Activated CD8-positive, alpha-beta T cell treated with anti-CD3 and anti-CD28 coated beads for 36 hours (primary cell): Measurements from ENCODE around the gene RABIF. TPM values are rescaled to one million over a fixed set of nuclear protein-coding genes. Genes with fewer than 3 reads are reported as not detected.

ENCODE experiments used
- ATAC-seq: fragments of 200-7000 bp; cut with Tn5 transposase; one replicate; pipeline ENCODE4 v1.10.0; 2021; ENCODE audit warnings: mild to moderate bottlenecking, moderate library complexity
- CTCF ChIA-PET: fragments of 350-600 bp; sonication (Branson Sonifier 250); formaldehyde crosslinking; loops from one replicate; lab custom pipeline; 2021; ENCODE audit warnings: antibody characterized with exemption; lab: Charles Lee
- POLR2A ChIA-PET: fragments of 350-600 bp; sonication (Branson Sonifier 250); formaldehyde crosslinking; loops from one replicate; lab custom pipeline; 2021; ENCODE audit warnings: antibody characterized with exemption; lab: Charles Lee
- DNase-seq: peaks from one replicate; pipeline ENCODE4 v3.0.0-alpha.2; 2020
- H3K27ac Mint-ChIP-seq: one replicate; pipeline ENCODE4 v1.8.0; 2021; ENCODE audit warnings: mild to moderate bottlenecking, mixed read lengths
- H3K27me3 Mint-ChIP-seq: one replicate; pipeline ENCODE4 v1.8.0; 2021; ENCODE audit warnings: mixed read lengths
- H3K36me3 Mint-ChIP-seq: one replicate; pipeline ENCODE4 v1.8.0; 2021; ENCODE audit warnings: low read depth, mixed read lengths
- H3K4me1 Mint-ChIP-seq: one replicate; pipeline ENCODE4 v1.8.0; 2021; ENCODE audit warnings: low read depth, mixed read lengths
- H3K4me3 Mint-ChIP-seq: one replicate; pipeline ENCODE4 v1.8.0; 2021; ENCODE audit warnings: mild to moderate bottlenecking, moderate library complexity, mixed read lengths
- H3K9me3 Mint-ChIP-seq: one replicate; pipeline ENCODE4 v1.8.0; 2021; ENCODE audit warnings: mixed read lengths
- CTCF ChIP-seq: fragments of 200-600 bp; IDR thresholded peaks from one replicate; pipeline ENCODE4 v1.8.0; 2022; ENCODE audit warnings: antibody characterized with exemption, mild to moderate bottlenecking
- intact Hi-C: fragments of 100-400 bp; cut with micrococcal nuclease; formaldehyde crosslinking; loops from one replicate; pipeline ENCODE4 v1.10.0; 2022
- total RNA-seq, 2 experiments: library from RNA; stranded (reverse); gene quantifications; one replicate each; pipeline ENCODE4 v1.2.3, GENCODE V29; 2021

Gene RABIF
- total RNA-seq, 2 experiments from 2014 or later: 7.0 to 7.1 TPM

GRCh38 chr1:202850593-202851362 lies 38.2 kb downstream of the RABIF start:
- no peak for TF ChIP-seq CTCF
- H3K36me3 Mint-ChIP-seq: no peaks in the 10 kb centered on the region
- POLR2A ChIA-PET: no interaction called here

GRCh38 chr1:202848191-202848542 lies 40.8 kb downstream of the RABIF start:
- H3K9me3 Mint-ChIP-seq: no peaks in the 10 kb centered on the region
- intact Hi-C loops: no loop called here
- peaks cover 6% of the 10 kb centered on the region for H3K4me1 Mint-ChIP-seq
- no peak for TF ChIP-seq CTCF
- H3K27ac Mint-ChIP-seq: no peak overlapping the region
- DNase-seq (peak; percentile 31), ATAC-seq (peak; percentile 78)
- CTCF ChIA-PET: interaction anchor here (1.1 to 2.6 kb wide), 3 partner anchors 15 to 151 kb away, joined by 3 to 9 read pairs (median 5); no protein-coding TSS in a partner anchor
- no peaks in the 10 kb centered on the region for H3K27me3 Mint-ChIP-seq
- H3K4me3 Mint-ChIP-seq: no peak overlapping the region
- POLR2A ChIA-PET: interaction anchor here (0.6 kb wide), 1 partner anchor 150 kb away, joined by 3 read pairs; no protein-coding TSS in a partner anchor
- H3K36me3 Mint-ChIP-seq: no peaks in the 10 kb centered on the region

More at GRCh38 chr1:202850593-202851362, 38.2 kb downstream of the RABIF start:
- Mint-ChIP-seq H3K4me3 (no peak overlapping the region), H3K27ac (no peak overlapping the region), H3K9me3 (no peaks in the 10 kb centered on the region), H3K4me1 (peaks cover 6% of the 10 kb centered on the region), H3K27me3 (no peaks in the 10 kb centered on the region)
- intact Hi-C loops: loop anchor here (5.0 kb wide), 1 partner anchor 98 kb away; no protein-coding TSS in a partner anchor
- CTCF ChIA-PET: interaction anchor here (0.7 to 4.4 kb wide), 8 partner anchors 14 to 100 kb away, joined by 3 to 25 read pairs (median 4); no protein-coding TSS in a partner anchor
- DNase-seq: no peak
- ATAC-seq: no peak

- TF ChIP-seq CTCF: no peak
- intact Hi-C loops: no loop called here
- POLR2A ChIA-PET: interaction anchor here (1.6 kb wide), 1 partner anchor 24 kb away, joined by 3 read pairs; no protein-coding TSS in a partner anchor
- Mint-ChIP-seq H3K27ac (no peak overlapping the region), H3K4me1 (peaks cover 6% of the 10 kb centered on the region), H3K27me3 (no peaks in the 10 kb centered on the region), H3K9me3 (no peaks in the 10 kb centered on the region), H3K4me3 (no peak overlapping the region), H3K36me3 (no peaks in the 10 kb centered on the region)
- CTCF ChIA-PET: no interaction called here
- DNase-seq: no peak
- ATAC-seq: no peak
These were observed 44.0 kb downstream of the RABIF start for GRCh38 chr1:202844935-202845334.

- POLR2A ChIA-PET: no interaction called here
- DNase-seq (no peak), ATAC-seq (no peak)
- no peak for TF ChIP-seq CTCF
- H3K27ac Mint-ChIP-seq: no peak overlapping the region
- H3K27me3 Mint-ChIP-seq: no peaks in the 10 kb centered on the region
- peaks cover 6% of the 10 kb centered on the region for H3K4me1 Mint-ChIP-seq
- no peak overlapping the region for H3K4me3 Mint-ChIP-seq
- H3K36me3 Mint-ChIP-seq: no peaks in the 10 kb centered on the region
- CTCF ChIA-PET: no interaction called here
- intact Hi-C loops: no loop called here
- no peaks in the 10 kb centered on the region for H3K9me3 Mint-ChIP-seq
These were observed 44.7 kb downstream of the RABIF start for GRCh38 chr1:202844259-202844658.

- H3K27ac Mint-ChIP-seq: no peak overlapping the region
- ChIA-PET CTCF (no interaction called here), POLR2A (no interaction called here)
- ATAC-seq (no peak), DNase-seq (no peak)
- intact Hi-C loops: no loop called here
- H3K9me3 Mint-ChIP-seq: no peaks in the 10 kb centered on the region
- H3K4me1 Mint-ChIP-seq: peaks cover 3% of the 10 kb centered on the region
- no peak for TF ChIP-seq CTCF
- no peak overlapping the region for H3K4me3 Mint-ChIP-seq
- no peaks in the 10 kb centered on the region for H3K36me3 Mint-ChIP-seq
- no peaks in the 10 kb centered on the region for H3K27me3 Mint-ChIP-seq
These were observed 45.9 kb downstream of the RABIF start for GRCh38 chr1:202843081-202843480.
